ENCODE data around the gene VPS26C.

- TF ChIP-seq CTCF (IDR thresholded peaks at IDR 0.05; ENCODE audit: low read length) = no peak
- TF ChIP-seq EZH2phosphoT487 (IDR thresholded peaks at IDR 0.05; ENCODE audit: low read length) = no peak
Observed at GRCh38 chr21:37226041-37226920, 40.9 kb downstream of the VPS26C start.
